Colonic mucosa (tissue), 4 donors: ENCODE results near the gene ACTA2. TPM values are rescaled to one million over a fixed set of nuclear protein-coding genes. Genes with fewer than 3 reads are reported as not detected.

Experiments used
- DNase-seq: peaks from one replicate; pipeline ENCODE4 v3.0.0-alpha.2; 2020
- H3K27ac ChIP-seq: fragments of 200-600 bp; one replicate; pipeline ENCODE4 v1.8.0; 2021
- H3K27me3 ChIP-seq: fragments of 200-600 bp; one replicate; pipeline ENCODE4 v1.8.0; 2021
- H3K36me3 ChIP-seq: fragments of 200-600 bp; one replicate; pipeline ENCODE4 v1.8.0; 2021
- H3K4me1 ChIP-seq: fragments of 200-600 bp; one replicate; pipeline ENCODE4 v1.8.0; 2021; ENCODE audit warnings: mild to moderate bottlenecking
- H3K4me3 ChIP-seq: fragments of 200-600 bp; one replicate; pipeline ENCODE4 v1.8.0; 2021
- H3K9ac ChIP-seq, 2 donors: one replicate each; pipeline ENCODE4 v1.7.0; 2013; ENCODE audit warnings: control low read depth in 2 of 2, low read depth in 2 of 2, low read length in 2 of 2
- H3K9me3 ChIP-seq: fragments of 200-600 bp; one replicate; pipeline ENCODE4 v1.8.0; 2021
- CTCF ChIP-seq: fragments of 200-600 bp; IDR thresholded peaks from one replicate; pipeline ENCODE4 v1.8.0; 2022; ENCODE audit warnings: antibody characterized with exemption, mild to moderate bottlenecking
- intact Hi-C: fragments of 100-400 bp; cut with DNase I; formaldehyde crosslinking; loops from one replicate; pipeline ENCODE4 v1.14.1; 2022
- total RNA-seq, 2 donors: library from RNA; stranded (reverse); fragmentation: NEBNext Ultra II Directional in 1 of 2; extraction: Animal tissue kit (Norgen Biotek cat#: 25700) in 1 of 2; gene quantifications; one replicate each; pipeline ENCODE4 v1.2.1, GENCODE V29; 2021
- donor health status: healthy.
- donor health status: DM: no; HTN: no; CAD: no.
- donor health status: DM: no; HTN: no; CAD: no.

Gene ACTA2
- total RNA-seq, 2 donors from 2014 or later: 88.3 to 265 TPM

GRCh38 chr10:88931548-88931947, 21.0 kb downstream of the ACTA2 start:
- intact Hi-C loops: loop anchor here (5.0 kb wide), 1 partner anchor 49 kb away; the partner anchor contains the start of gene STAMBPL1
- no peaks in the 10 kb centered on the region for H3K36me3 ChIP-seq

GRCh38 chr10:88928254-88928653, 24.3 kb downstream of the ACTA2 start:
- no peak for TF ChIP-seq CTCF
- no peak for DNase-seq
- no peak overlapping the region for H3K4me3 ChIP-seq
- no peak overlapping the region for H3K9ac ChIP-seq
- H3K27me3 ChIP-seq: no peaks in the 10 kb centered on the region
- no peaks in the 10 kb centered on the region for H3K9me3 ChIP-seq
- intact Hi-C loops: no loop called here
- no peaks in the 10 kb centered on the region for H3K4me1 ChIP-seq
- H3K27ac ChIP-seq: no peak overlapping the region
- no peaks in the 10 kb centered on the region for H3K36me3 ChIP-seq

More at GRCh38 chr10:88931548-88931947, 21.0 kb downstream of the ACTA2 start:
- Histone ChIP-seq H3K9me3 (no peaks in the 10 kb centered on the region), H3K9ac (no peak overlapping the region), H3K4me3 (no peak overlapping the region), H3K4me1 (no peaks in the 10 kb centered on the region), H3K27ac (no peak overlapping the region), H3K27me3 (no peaks in the 10 kb centered on the region)
- TF ChIP-seq CTCF: no peak
- DNase-seq: no peak

- no peak for TF ChIP-seq CTCF
- intact Hi-C loops: no loop called here
- Histone ChIP-seq H3K27me3 (no peaks in the 10 kb centered on the region), H3K4me1 (no peaks in the 10 kb centered on the region), H3K9me3 (no peaks in the 10 kb centered on the region), H3K4me3 (no peak overlapping the region), H3K36me3 (no peaks in the 10 kb centered on the region), H3K9ac (no peak overlapping the region), H3K27ac (peak overlapping the region; percentile 9)
- no peak for DNase-seq
These were observed 25.2 kb downstream of the ACTA2 start for GRCh38 chr10:88927416-88927690.

GRCh38 chr10:88926566-88927415, 25.8 kb downstream of the ACTA2 start:
- Histone ChIP-seq H3K9me3 (no peaks in the 10 kb centered on the region), H3K9ac (no peak overlapping the region), H3K36me3 (no peaks in the 10 kb centered on the region), H3K27me3 (no peaks in the 10 kb centered on the region), H3K27ac (peak overlapping the region; percentile 12), H3K4me1 (no peaks in the 10 kb centered on the region), H3K4me3 (no peak overlapping the region)
- intact Hi-C loops: no loop called here
- no peak for TF ChIP-seq CTCF
- no peak for DNase-seq

- H3K4me3 ChIP-seq: no peak overlapping the region
- intact Hi-C loops: no loop called here
- no peak for TF ChIP-seq CTCF
These were observed 29.1 kb downstream of the ACTA2 start for GRCh38 chr10:88923520-88923919.

More at GRCh38 chr10:88923520-88923919, 29.1 kb downstream of the ACTA2 start:
- H3K9ac ChIP-seq: no peak overlapping the region
- no peak overlapping the region for H3K27ac ChIP-seq
- H3K27me3 ChIP-seq: no peaks in the 10 kb centered on the region
- H3K9me3 ChIP-seq: no peaks in the 10 kb centered on the region
- no peaks in the 10 kb centered on the region for H3K4me1 ChIP-seq
- DNase-seq: no peak
- no peaks in the 10 kb centered on the region for H3K36me3 ChIP-seq
